Suprapubic skin (tissue), 4 donors: ENCODE data around the gene NOP14. TPM values are rescaled to one million over a fixed set of nuclear protein-coding genes. Genes with fewer than 3 reads are reported as not detected.
"Not testable (repeated sequence)": the region's sequence is repeated elsewhere in the genome, so short reads cannot be mapped to it uniquely, and the experiment has no call there.

ENCODE experiments used
- DNase-seq, 2 donors: peaks; one replicate each; pipeline ENCODE4 v3.0.0-alpha.2; 2019; ENCODE audit warnings: low spot score in 2 of 2
- H3K27ac ChIP-seq: fragments of 200-600 bp; sonication (generic); one replicate; pipeline ENCODE4 v1.5.1; 2019
- H3K27me3 ChIP-seq: fragments of 200-600 bp; sonication (generic); one replicate; pipeline ENCODE4 v1.5.1; 2019
- H3K36me3 ChIP-seq: fragments of 200-600 bp; sonication (generic); one replicate; pipeline ENCODE4 v1.5.1; 2019
- H3K4me1 ChIP-seq: fragments of 200-600 bp; sonication (generic); one replicate; pipeline ENCODE4 v1.5.1; 2019
- H3K4me3 ChIP-seq: fragments of 200-600 bp; sonication (generic); one replicate; pipeline ENCODE4 v1.5.1; 2019; ENCODE audit warnings: mild to moderate bottlenecking
- H3K9me3 ChIP-seq: fragments of 200-600 bp; sonication (generic); one replicate; pipeline ENCODE4 v1.5.1; 2019
- EP300 ChIP-seq: sonication (generic); formaldehyde crosslinking; IDR thresholded peaks from one replicate; pipeline ENCODE4 v1.6.1; 2017; ENCODE audit warnings: antibody characterized with exemption
- POLR2A ChIP-seq, 2 donors: fragments of 450-650 bp; IDR thresholded peaks; one replicate each; pipeline ENCODE4 v1.6.1; 2017; ENCODE audit warnings: antibody characterized with exemption in 2 of 2, mild to moderate bottlenecking in 2 of 2, moderate library complexity in 2 of 2
- POLR2AphosphoS5 ChIP-seq, 3 donors: sonication (generic); formaldehyde crosslinking; IDR thresholded peaks; one replicate each; pipeline ENCODE4 v1.6.1; 2017; ENCODE audit warnings: antibody characterized with exemption in 3 of 3
- WGBS: methylation state at CpG from one replicate; pipeline ENCODE4 v1.1.5; 2018; 5-methylcytosine and 5-hydroxymethylcytosine counted together
- total RNA-seq, 4 donors: library from RNA; depleted of rRNA; stranded (reverse); fragments of >200 nt; gene quantifications; one replicate each; pipeline ENCODE4 v1.1.0, GENCODE V29; 2016
- TF ChIP-seq, protein P1 (sequence below), 2 donors: fragments of 200-600 bp in 1 of 2; fragments of 450-650 bp in 1 of 2; sonication (generic) in 1 of 2; IDR thresholded peaks; one replicate each; pipeline ENCODE4 v1.5.1; 2016 to 2019; ENCODE audit warnings: antibody characterized with exemption in 2 of 2, mild to moderate bottlenecking in 1 of 2, moderate library complexity in 1 of 2

NOP14 gene
- total RNA-seq, 4 donors from 2014 or later: 23.4 to 30.8 (median 27.1) TPM

GRCh38 chr4:2924286-2924685 lies 38.9 kb downstream of the NOP14 start:
- Histone ChIP-seq H3K27me3 (no peaks in the 10 kb centered on the region), H3K9me3 (no peaks in the 10 kb centered on the region), H3K36me3 (peaks cover 69% of the 10 kb centered on the region), H3K27ac (no peak overlapping the region), H3K4me1 (peaks cover 18% of the 10 kb centered on the region), H3K4me3 (no peak overlapping the region)
- 90% methylated on average over 8 of the region's 8 CpGs for WGBS
- DNase-seq: peak; percentile 38 to 70
- TF ChIP-seq POLR2AphosphoS5 (IDR thresholded peaks at IDR 0.05): no peak
- TF ChIP-seq, protein P1, sequence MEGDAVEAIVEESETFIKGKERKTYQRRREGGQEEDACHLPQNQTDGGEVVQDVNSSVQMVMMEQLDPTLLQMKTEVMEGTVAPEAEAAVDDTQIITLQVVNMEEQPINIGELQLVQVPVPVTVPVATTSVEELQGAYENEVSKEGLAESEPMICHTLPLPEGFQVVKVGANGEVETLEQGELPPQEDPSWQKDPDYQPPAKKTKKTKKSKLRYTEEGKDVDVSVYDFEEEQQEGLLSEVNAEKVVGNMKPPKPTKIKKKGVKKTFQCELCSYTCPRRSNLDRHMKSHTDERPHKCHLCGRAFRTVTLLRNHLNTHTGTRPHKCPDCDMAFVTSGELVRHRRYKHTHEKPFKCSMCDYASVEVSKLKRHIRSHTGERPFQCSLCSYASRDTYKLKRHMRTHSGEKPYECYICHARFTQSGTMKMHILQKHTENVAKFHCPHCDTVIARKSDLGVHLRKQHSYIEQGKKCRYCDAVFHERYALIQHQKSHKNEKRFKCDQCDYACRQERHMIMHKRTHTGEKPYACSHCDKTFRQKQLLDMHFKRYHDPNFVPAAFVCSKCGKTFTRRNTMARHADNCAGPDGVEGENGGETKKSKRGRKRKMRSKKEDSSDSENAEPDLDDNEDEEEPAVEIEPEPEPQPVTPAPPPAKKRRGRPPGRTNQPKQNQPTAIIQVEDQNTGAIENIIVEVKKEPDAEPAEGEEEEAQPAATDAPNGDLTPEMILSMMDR (IDR thresholded peaks at IDR 0.05): no peak
- no peak for TF ChIP-seq POLR2A (IDR thresholded peaks at IDR 0.05)

DNA sequence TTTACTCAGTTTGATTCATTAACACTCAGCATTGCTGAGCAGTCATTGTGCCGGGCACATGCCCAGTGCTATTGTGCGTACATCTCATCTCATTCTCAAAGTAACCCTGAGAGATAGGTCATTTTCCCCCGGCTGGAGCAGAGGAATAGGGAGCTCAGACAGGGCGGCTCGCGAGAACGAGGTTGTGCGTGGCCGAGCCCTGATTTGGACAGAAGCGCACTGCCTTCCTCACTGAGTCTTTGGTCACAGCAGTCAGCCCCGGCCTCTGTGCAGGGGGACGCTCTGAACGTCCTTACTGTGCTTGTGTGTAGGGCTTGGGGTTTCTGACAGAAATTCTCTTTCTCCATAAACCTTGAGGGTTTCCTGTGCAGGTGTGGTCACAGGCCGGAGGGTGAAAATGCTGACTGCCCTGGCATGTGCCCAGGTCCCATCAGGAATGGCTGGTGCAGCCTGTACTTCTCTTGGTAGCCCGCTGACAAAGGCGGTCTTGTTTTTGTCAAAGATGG lies 39.5 kb downstream of the NOP14 start:
- Histone ChIP-seq H3K36me3 (peaks cover 63% of the 10 kb centered on the region), H3K4me3 (no peak overlapping the region), H3K27ac (peak overlapping the region; percentile 9), H3K9me3 (no peaks in the 10 kb centered on the region), H3K4me1 (peaks cover 18% of the 10 kb centered on the region), H3K27me3 (no peaks in the 10 kb centered on the region)
- 82% methylated on average over 16 of the region's 16 CpGs for WGBS
- no peak for TF ChIP-seq POLR2AphosphoS5 (IDR thresholded peaks at IDR 0.05)
- no peak for TF ChIP-seq EP300
- no peak for TF ChIP-seq POLR2A (IDR thresholded peaks at IDR 0.05)
- TF ChIP-seq, protein P1 (IDR thresholded peaks at IDR 0.05): no peak
- peak; percentile 52 to 77 for DNase-seq

DNA sequence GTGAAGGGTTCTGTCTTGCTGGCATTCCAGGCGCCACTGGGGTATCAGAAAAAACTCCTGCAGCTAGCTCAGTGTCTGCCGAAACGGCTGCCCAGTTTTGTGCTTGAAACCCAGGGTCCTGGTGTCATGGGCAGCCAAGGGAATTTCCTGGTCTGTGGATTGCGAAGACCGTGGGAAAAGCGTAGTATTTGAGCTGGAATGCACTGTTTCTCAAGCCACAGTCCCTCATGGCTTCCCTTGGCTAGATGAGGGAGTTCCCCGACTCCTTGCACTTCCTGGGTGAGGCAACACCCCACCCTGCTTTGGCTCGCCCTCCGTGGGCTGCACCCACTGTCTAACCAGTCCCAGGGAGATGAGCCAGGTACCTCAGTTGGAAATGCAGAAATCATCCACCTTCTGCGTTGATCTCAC lies 40.1 kb downstream of the NOP14 start:
- DNase-seq: peak; percentile 30 to 59
- peaks cover 18% of the 10 kb centered on the region for H3K4me1 ChIP-seq
- H3K9me3 ChIP-seq: no peaks in the 10 kb centered on the region
- no peaks in the 10 kb centered on the region for H3K27me3 ChIP-seq
- peaks cover 58% of the 10 kb centered on the region for H3K36me3 ChIP-seq
- 73% methylated on average over 8 of the region's 10 CpGs for WGBS
- TF ChIP-seq POLR2AphosphoS5 (IDR thresholded peaks at IDR 0.05): no peak
- TF ChIP-seq, protein P1 (IDR thresholded peaks at IDR 0.05): no peak
- TF ChIP-seq POLR2A (IDR thresholded peaks at IDR 0.05): no peak
- TF ChIP-seq EP300: no peak
- no peak overlapping the region for H3K4me3 ChIP-seq
- H3K27ac ChIP-seq: peak overlapping the region; percentile 9

DNA sequence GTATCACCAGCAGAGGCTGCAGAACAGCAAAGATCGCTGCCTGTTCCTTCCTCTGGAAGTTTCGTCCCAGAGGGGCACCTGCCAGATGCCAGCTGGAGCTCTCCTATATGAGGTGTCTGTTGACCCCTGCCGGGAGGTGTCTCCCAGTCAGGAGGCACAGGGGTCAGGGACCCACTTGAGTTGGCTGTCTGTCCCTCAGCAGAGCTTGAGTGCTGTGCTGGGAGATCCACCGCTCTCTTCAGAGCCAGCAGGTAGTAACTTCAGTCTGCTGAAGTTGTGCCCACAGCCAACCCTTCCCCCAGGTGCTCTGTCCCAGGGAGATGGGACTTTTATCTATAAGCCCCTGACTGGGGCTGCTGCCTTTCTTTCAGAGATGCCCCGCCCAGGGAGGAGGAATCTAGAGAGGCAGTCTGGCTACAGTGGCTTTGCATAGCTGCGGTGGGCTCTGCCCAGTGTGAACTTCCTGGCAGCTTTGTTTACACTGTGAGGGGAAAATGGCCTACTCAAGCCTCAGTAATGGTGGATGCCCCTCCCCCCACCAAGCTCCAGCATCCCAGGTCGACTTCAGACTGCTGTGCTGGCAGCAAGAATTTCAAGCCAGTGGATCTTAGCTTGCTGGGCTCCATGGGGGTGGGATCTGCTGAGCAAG lies 40.6 kb downstream of the NOP14 start:
- H3K27ac ChIP-seq, H3K9me3 ChIP-seq, H3K4me3 ChIP-seq, H3K27me3 ChIP-seq: not testable (repeated sequence)
- H3K4me1 ChIP-seq: peaks cover 18% of the 10 kb centered on the region
- DNase-seq: peak; percentile 49 to 58
- peaks cover 55% of the 10 kb centered on the region for H3K36me3 ChIP-seq
- 96% methylated on average over 4 of the region's 7 CpGs for WGBS

DNA sequence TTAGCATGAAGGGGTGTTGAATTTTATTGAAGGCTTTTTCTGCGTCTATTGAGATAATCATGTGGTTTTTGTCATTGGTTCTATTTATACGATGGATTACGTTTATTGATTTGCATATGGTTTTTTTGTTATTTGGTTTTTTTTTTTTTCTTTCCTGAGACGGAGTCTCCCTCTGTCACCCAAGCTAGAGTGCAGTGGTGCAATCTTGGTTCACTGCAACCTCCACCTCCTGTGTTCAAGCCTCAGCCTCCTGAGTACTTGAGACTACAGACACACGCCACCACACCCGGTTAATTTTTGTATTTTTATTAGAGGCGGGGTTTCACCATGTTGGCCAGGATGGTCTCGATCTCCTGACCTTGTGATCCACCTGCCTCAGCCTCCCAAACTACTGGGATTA lies 44.5 kb downstream of the NOP14 start:
- WGBS: 91% methylated on average over 8 of the region's 8 CpGs
- Histone ChIP-seq H3K4me1 (peaks cover 13% of the 10 kb centered on the region), H3K36me3 (peaks cover 54% of the 10 kb centered on the region)
- H3K27ac ChIP-seq, H3K27me3 ChIP-seq, H3K4me3 ChIP-seq, DNase-seq, H3K9me3 ChIP-seq: not testable (repeated sequence)

DNA sequence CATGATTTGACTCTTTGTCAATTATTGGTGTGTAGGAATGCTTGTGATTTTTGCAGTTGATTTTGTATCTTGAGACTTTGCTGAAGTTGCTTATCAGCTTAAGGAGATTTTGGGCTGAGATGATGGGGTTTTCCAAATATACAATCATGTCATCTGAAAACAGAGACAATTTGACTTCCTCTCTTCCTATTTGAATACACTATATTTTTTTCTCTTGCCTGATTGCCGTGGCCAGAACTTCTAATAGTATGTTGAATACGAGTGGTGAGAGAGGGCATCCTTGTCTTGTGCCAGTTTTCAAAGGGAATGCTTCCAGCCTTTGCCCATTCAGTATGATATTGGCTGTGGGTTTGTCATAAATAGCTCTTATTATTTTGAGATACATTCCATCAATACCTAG lies 44.9 kb downstream of the NOP14 start:
- not testable (repeated sequence) for DNase-seq, H3K4me1 ChIP-seq, H3K4me3 ChIP-seq, H3K27me3 ChIP-seq, H3K27ac ChIP-seq, H3K9me3 ChIP-seq
- WGBS: 78% methylated on average over 2 of the region's 2 CpGs
- H3K36me3 ChIP-seq: peaks cover 54% of the 10 kb centered on the region

- peaks cover 58% of the 10 kb centered on the region for H3K36me3 ChIP-seq
- H3K9me3 ChIP-seq, DNase-seq, H3K4me1 ChIP-seq, H3K27ac ChIP-seq, H3K4me3 ChIP-seq, H3K27me3 ChIP-seq: not testable (repeated sequence)
- WGBS: 100% methylated on average over 2 of the region's 2 CpGs
Observed at GRCh38 chr4:2916696-2917095, 46.5 kb downstream of the NOP14 start.
